ENCODE results near the gene GIMAP2. TPM values are rescaled to one million over a fixed set of nuclear protein-coding genes. Genes with fewer than 3 reads are reported as not detected.

Gene GIMAP2
- total and polyA plus RNA-seq, 2 experiments from 2014 or later = 0.13 TPM; not detected in 1

- H3K79me2 ChIP-seq (ENCODE audit: insufficient read depth) = no peaks in the 10 kb centered on the region
- no peak overlapping the region for H3K27ac ChIP-seq
- no peaks in the 10 kb centered on the region for H3F3A ChIP-seq (ENCODE audit: insufficient read depth)
- no peak for TF ChIP-seq EZH2phosphoT487 (IDR thresholded peaks at IDR 0.05; ENCODE audit: insufficient read depth, low read depth)
- no peak for TF ChIP-seq EZH2 (IDR thresholded peaks at IDR 0.05; ENCODE audit: insufficient read depth, poor library complexity, severe bottlenecking)
- no peak for DNase-seq
- no peak overlapping the region for H2AFZ ChIP-seq
- H3K9me3 ChIP-seq (ENCODE audit: low read depth) = no peaks in the 10 kb centered on the region
- 21 to 24% methylated on average over 3 of the region's 3 CpGs for WGBS, 2 experiments (ENCODE audit: low coverage in 1 of 2, low lambda C conversion rate in 2 of 2, missing lambda C conversion rate in 2 of 2)
- in situ Hi-C loops (cut with MboI) = no loop called here
- no peak overlapping the region for H3K4me3 ChIP-seq
- no peak overlapping the region for H3K4me2 ChIP-seq (ENCODE audit: unreplicated experiment)
- no peaks in the 10 kb centered on the region for H4K20me1 ChIP-seq (ENCODE audit: insufficient read depth)
- no peak overlapping the region for H3K9ac ChIP-seq
- no peaks in the 10 kb centered on the region for H3K36me3 ChIP-seq (ENCODE audit: low read depth)
- no peaks in the 10 kb centered on the region for H3K27me3 ChIP-seq (replicated peaks; ENCODE audit: insufficient read depth)
- no peaks in the 10 kb centered on the region for H3K9me2 ChIP-seq (ENCODE audit: insufficient read depth)
- H3K4me1 ChIP-seq (ENCODE audit: insufficient read depth) = no peaks in the 10 kb centered on the region
These were observed 37.0 kb upstream of the GIMAP2 start for GRCh38 chr7:150648353-150649079.

- H3F3A ChIP-seq (ENCODE audit: insufficient read depth) = no peaks in the 10 kb centered on the region
- H3K4me3 ChIP-seq = no peak overlapping the region
- H3K79me2 ChIP-seq (ENCODE audit: insufficient read depth) = no peaks in the 10 kb centered on the region
- H3K4me1 ChIP-seq (ENCODE audit: insufficient read depth) = no peaks in the 10 kb centered on the region
- TF ChIP-seq EZH2phosphoT487 (IDR thresholded peaks at IDR 0.05; ENCODE audit: insufficient read depth, low read depth) = no peak
- TF ChIP-seq EZH2 (IDR thresholded peaks at IDR 0.05; ENCODE audit: insufficient read depth, poor library complexity, severe bottlenecking) = no peak
- H2AFZ ChIP-seq = no peak overlapping the region
- no peak overlapping the region for H3K4me2 ChIP-seq (ENCODE audit: unreplicated experiment)
- no peaks in the 10 kb centered on the region for H3K36me3 ChIP-seq (ENCODE audit: low read depth)
- H3K27me3 ChIP-seq (replicated peaks; ENCODE audit: insufficient read depth) = no peaks in the 10 kb centered on the region
- no peaks in the 10 kb centered on the region for H3K9me2 ChIP-seq (ENCODE audit: insufficient read depth)
- no peak overlapping the region for H3K27ac ChIP-seq
- no peak for DNase-seq
- in situ Hi-C loops (cut with MboI) = no loop called here
- H3K9me3 ChIP-seq (ENCODE audit: low read depth) = no peaks in the 10 kb centered on the region
- 19 to 25% methylated on average over 3 of the region's 3 CpGs for WGBS, 2 experiments (ENCODE audit: low coverage in 1 of 2, low lambda C conversion rate in 2 of 2, missing lambda C conversion rate in 2 of 2)
- H4K20me1 ChIP-seq (ENCODE audit: insufficient read depth) = no peaks in the 10 kb centered on the region
- H3K9ac ChIP-seq = no peak overlapping the region
These were observed 36.5 kb upstream of the GIMAP2 start for GRCh38 chr7:150649080-150649385.

GRCh38 chr7:150654692-150655091, 30.8 kb upstream of the GIMAP2 start:
- no peak overlapping the region for H3K9ac ChIP-seq
- no peaks in the 10 kb centered on the region for H3K4me1 ChIP-seq (ENCODE audit: insufficient read depth)
- in situ Hi-C loops (cut with MboI) = no loop called here
- no peaks in the 10 kb centered on the region for H3K79me2 ChIP-seq (ENCODE audit: insufficient read depth)
- no peak for TF ChIP-seq EZH2phosphoT487 (IDR thresholded peaks at IDR 0.05; ENCODE audit: insufficient read depth, low read depth)
- TF ChIP-seq EZH2 (IDR thresholded peaks at IDR 0.05; ENCODE audit: insufficient read depth, poor library complexity, severe bottlenecking) = no peak
- 27 to 34% methylated on average over 2 of the region's 2 CpGs for WGBS, 2 experiments (ENCODE audit: low coverage in 1 of 2, low lambda C conversion rate in 2 of 2, missing lambda C conversion rate in 2 of 2)
- no peak overlapping the region for H3K27ac ChIP-seq
- H3K9me3 ChIP-seq (ENCODE audit: low read depth) = no peaks in the 10 kb centered on the region
- no peaks in the 10 kb centered on the region for H3K9me2 ChIP-seq (ENCODE audit: insufficient read depth)
- no peak overlapping the region for H3K4me3 ChIP-seq
- H3K36me3 ChIP-seq (ENCODE audit: low read depth) = no peaks in the 10 kb centered on the region
- no peak for DNase-seq
- H3K4me2 ChIP-seq (ENCODE audit: unreplicated experiment) = no peak overlapping the region
- H4K20me1 ChIP-seq (ENCODE audit: insufficient read depth) = no peaks in the 10 kb centered on the region
- H2AFZ ChIP-seq = no peak overlapping the region
- H3K27me3 ChIP-seq (replicated peaks; ENCODE audit: insufficient read depth) = no peaks in the 10 kb centered on the region
- no peaks in the 10 kb centered on the region for H3F3A ChIP-seq (ENCODE audit: insufficient read depth)

DNA sequence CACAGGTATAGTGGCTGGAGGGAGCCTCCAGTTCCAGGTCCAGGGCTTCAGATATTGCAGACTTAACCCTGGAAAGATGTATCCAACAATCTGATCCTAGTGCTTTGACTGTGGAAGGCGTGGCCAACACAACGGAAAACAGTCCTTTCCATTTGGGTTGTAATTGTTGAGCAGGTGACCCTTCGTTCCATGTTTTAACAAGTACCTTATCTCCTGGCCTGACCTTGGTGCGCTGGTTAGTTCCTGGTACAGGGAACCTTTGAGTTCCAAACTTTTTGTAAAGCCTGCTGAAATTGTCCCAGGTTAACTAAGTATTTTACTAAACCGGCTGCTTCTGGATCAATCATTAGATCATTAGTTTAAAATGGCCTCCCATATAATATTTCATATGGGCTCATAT, 29.5 kb upstream of the GIMAP2 start:
- no peak overlapping the region for H3K4me3 ChIP-seq
- no peak overlapping the region for H3K27ac ChIP-seq
- TF ChIP-seq EZH2phosphoT487 (IDR thresholded peaks at IDR 0.05; ENCODE audit: insufficient read depth, low read depth) = no peak
- TF ChIP-seq EZH2 (IDR thresholded peaks at IDR 0.05; ENCODE audit: insufficient read depth, poor library complexity, severe bottlenecking) = no peak
- no peaks in the 10 kb centered on the region for H4K20me1 ChIP-seq (ENCODE audit: insufficient read depth)
- WGBS, 2 experiments (ENCODE audit: low coverage in 1 of 2, low lambda C conversion rate in 2 of 2, missing lambda C conversion rate in 2 of 2) = 11 to 21% methylated on average over 5 of the region's 5 CpGs
- H3K4me2 ChIP-seq (ENCODE audit: unreplicated experiment) = no peak overlapping the region
- in situ Hi-C loops (cut with MboI) = no loop called here
- no peaks in the 10 kb centered on the region for H3K9me3 ChIP-seq (ENCODE audit: low read depth)
- H3K36me3 ChIP-seq (ENCODE audit: low read depth) = no peaks in the 10 kb centered on the region
- H2AFZ ChIP-seq = no peak overlapping the region
- no peak for DNase-seq
- no peaks in the 10 kb centered on the region for H3K9me2 ChIP-seq (ENCODE audit: insufficient read depth)
- H3K27me3 ChIP-seq (replicated peaks; ENCODE audit: insufficient read depth) = no peaks in the 10 kb centered on the region
- H3K9ac ChIP-seq = no peak overlapping the region
- no peaks in the 10 kb centered on the region for H3F3A ChIP-seq (ENCODE audit: insufficient read depth)
- no peaks in the 10 kb centered on the region for H3K4me1 ChIP-seq (ENCODE audit: insufficient read depth)
- no peaks in the 10 kb centered on the region for H3K79me2 ChIP-seq (ENCODE audit: insufficient read depth)

Data from GM23248 (cell line).